HG03520 (cell line): Measurements from ENCODE around the gene ZMYND8.
"Not testable (repeated sequence)": the region's sequence is repeated elsewhere in the genome, so short reads cannot be mapped to it uniquely, and the experiment has no call there.

Source experiments
- ATAC-seq: cut with Tn5 transposase; IDR thresholded peaks from one replicate; pipeline ENCODE4 v1.9.1; 2021; ENCODE audit warnings: mild to moderate bottlenecking, moderate library complexity; ENCODE audit not compliant: unreplicated experiment

ZMYND8 gene

GRCh38 chr20:47272893-47273590, 83.5 kb downstream of the ZMYND8 start:
- no peak for ATAC-seq

- no peak for ATAC-seq
Measured at GRCh38 chr20:47271046-47271615, 85.4 kb downstream of the ZMYND8 start.

- no peak for ATAC-seq
Measured at GRCh38 chr20:47269309-47270165, 87.0 kb downstream of the ZMYND8 start.

GRCh38 chr20:47267621-47268020, 88.9 kb downstream of the ZMYND8 start:
- no peak for ATAC-seq

- ATAC-seq, result no peak
Measured at GRCh38 chr20:47266847-47267515, 89.5 kb downstream of the ZMYND8 start.

- ATAC-seq, result no peak
Measured at GRCh38 chr20:47265984-47266383, 90.5 kb downstream of the ZMYND8 start.

- ATAC-seq, result no peak
Measured at GRCh38 chr20:47265214-47265613, 91.3 kb downstream of the ZMYND8 start.

- ATAC-seq, result not testable (repeated sequence)
Measured at GRCh38 chr20:47264137-47264769, 92.2 kb downstream of the ZMYND8 start.

GRCh38 chr20:47263465-47264084, 92.9 kb downstream of the ZMYND8 start:
- no peak for ATAC-seq

GRCh38 chr20:47263080-47263464, 93.4 kb downstream of the ZMYND8 start:
- no peak for ATAC-seq

GRCh38 chr20:47262365-47263013, 94.0 kb downstream of the ZMYND8 start:
- ATAC-seq, result peak; percentile 48

GRCh38 chr20:47262008-47262364, 94.5 kb downstream of the ZMYND8 start:
- ATAC-seq, result no peak

- not testable (repeated sequence) for ATAC-seq
Measured at GRCh38 chr20:47261161-47261774, 95.2 kb downstream of the ZMYND8 start.

GRCh38 chr20:47260540-47261126, 95.9 kb downstream of the ZMYND8 start:
- ATAC-seq, result not testable (repeated sequence)

GRCh38 chr20:47258745-47259695, 97.5 kb downstream of the ZMYND8 start:
- ATAC-seq, result peak; percentile 47

- ATAC-seq, result no peak
Measured at GRCh38 chr20:47257771-47258170, 98.7 kb downstream of the ZMYND8 start.

GRCh38 chr20:47257256-47257655, 99.2 kb downstream of the ZMYND8 start:
- ATAC-seq, result no peak

GRCh38 chr20:47256668-47257236, 99.7 kb downstream of the ZMYND8 start:
- no peak for ATAC-seq
